Thyroid gland (tissue), 4 donors: ENCODE data around the gene SAMD4A.

Experiments
- POLR2A ChIP-seq, 2 donors: fragments of 450-650 bp; IDR thresholded peaks; one replicate each; pipeline ENCODE4 v1.6.1; 2017; ENCODE audit warnings: antibody characterized with exemption in 2 of 2, mild to moderate bottlenecking in 2 of 2, moderate library complexity in 1 of 2
- TF ChIP-seq, protein P1 (sequence below), 6 experiments: fragments of 200-600 bp in 3 of 6; fragments of 450-650 bp in 3 of 6; sonication (generic) in 3 of 6; IDR thresholded peaks; one replicate each; pipeline ENCODE4 v1.5.1; 2016 to 2019; ENCODE audit warnings: antibody characterized with exemption in 6 of 6, mild to moderate bottlenecking in 2 of 6, inconsistent platforms in 1 of 6, moderate library complexity in 1 of 6

DNA sequence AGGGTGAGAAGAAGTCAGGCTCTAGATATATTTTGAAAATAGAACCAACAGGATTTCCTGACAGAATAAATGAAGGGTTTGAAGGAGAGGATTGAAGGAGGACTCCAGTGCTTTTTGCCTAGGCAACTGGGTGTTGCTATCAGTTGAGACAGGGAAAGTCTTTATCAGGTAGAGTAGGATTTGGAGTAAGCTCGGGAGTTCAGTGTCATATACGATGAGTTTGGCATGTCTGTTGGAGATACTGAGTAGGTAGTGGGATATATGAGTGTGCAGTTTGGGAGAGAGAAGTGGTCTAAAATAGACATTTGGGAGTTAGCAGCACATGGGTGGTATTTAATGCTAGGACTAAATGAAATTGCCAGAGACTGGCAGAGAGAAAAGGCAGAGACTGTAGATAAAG, 141.2 kb downstream of the SAMD4A start:
- TF ChIP-seq, protein P1, sequence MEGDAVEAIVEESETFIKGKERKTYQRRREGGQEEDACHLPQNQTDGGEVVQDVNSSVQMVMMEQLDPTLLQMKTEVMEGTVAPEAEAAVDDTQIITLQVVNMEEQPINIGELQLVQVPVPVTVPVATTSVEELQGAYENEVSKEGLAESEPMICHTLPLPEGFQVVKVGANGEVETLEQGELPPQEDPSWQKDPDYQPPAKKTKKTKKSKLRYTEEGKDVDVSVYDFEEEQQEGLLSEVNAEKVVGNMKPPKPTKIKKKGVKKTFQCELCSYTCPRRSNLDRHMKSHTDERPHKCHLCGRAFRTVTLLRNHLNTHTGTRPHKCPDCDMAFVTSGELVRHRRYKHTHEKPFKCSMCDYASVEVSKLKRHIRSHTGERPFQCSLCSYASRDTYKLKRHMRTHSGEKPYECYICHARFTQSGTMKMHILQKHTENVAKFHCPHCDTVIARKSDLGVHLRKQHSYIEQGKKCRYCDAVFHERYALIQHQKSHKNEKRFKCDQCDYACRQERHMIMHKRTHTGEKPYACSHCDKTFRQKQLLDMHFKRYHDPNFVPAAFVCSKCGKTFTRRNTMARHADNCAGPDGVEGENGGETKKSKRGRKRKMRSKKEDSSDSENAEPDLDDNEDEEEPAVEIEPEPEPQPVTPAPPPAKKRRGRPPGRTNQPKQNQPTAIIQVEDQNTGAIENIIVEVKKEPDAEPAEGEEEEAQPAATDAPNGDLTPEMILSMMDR (IDR thresholded peaks at IDR 0.05) = no peak
- no peak for TF ChIP-seq POLR2A (IDR thresholded peaks at IDR 0.05)
